Measurements from ENCODE around the gene PTPRE. TPM values are rescaled to one million over a fixed set of nuclear protein-coding genes. Genes with fewer than 3 reads are reported as not detected.

Gene PTPRE
- total RNA-seq, 1 experiment from 2014 or later: 1.5 TPM

DNA sequence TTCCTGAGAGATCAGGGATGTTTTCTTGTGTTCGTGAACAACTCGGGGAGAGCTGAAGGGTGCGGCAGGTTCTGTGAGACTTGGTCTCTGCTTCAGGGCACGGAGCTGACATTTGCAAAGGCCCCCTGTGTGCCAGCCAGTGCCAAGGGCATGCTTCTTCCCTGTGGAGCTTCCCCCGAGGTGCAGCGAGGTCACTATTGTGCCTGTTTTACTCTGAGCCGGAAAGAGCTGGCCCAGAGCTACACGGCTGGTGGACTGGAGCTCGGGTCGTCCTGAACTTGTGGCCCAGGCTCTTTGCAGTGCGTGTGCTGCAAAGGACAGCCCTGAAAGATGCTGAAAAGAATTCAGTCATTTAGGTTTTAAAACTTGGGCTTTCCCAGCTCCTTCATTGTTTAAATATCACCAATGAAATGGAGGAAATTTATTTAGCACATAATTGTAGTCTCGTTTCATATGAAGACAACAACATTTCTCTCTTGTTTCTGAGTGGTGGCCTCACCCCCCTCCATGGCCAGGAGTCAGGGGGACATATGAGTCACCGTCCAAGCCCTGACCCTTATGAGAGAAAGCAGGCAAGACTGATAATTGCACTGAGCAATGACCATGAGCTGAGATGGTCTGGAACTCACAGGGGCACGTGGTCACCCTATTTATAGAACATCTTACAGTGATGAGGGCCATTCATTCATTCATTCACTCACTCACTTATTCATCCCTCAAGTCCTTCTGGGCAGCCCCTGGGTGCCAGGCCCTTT lies 102.6 kb downstream of the PTPRE start:
- H3K36me3 ChIP-seq: no peaks in the 10 kb centered on the region
- H3K4me3 ChIP-seq: no peak overlapping the region
- H3K4me1 ChIP-seq (replicated peaks): peaks cover 14% of the 10 kb centered on the region
- H3K9me3 ChIP-seq (replicated peaks): no peaks in the 10 kb centered on the region
- H3K27me3 ChIP-seq (replicated peaks): no peaks in the 10 kb centered on the region
- no peak overlapping the region for H3K27ac ChIP-seq
- no peak for DNase-seq (ENCODE audit: low read depth in 1 of 2, low spot score in 2 of 2)

GRCh38 chr10:128011059-128011979 lies 104.4 kb downstream of the PTPRE start:
- Histone ChIP-seq H3K4me3 (no peak overlapping the region), H3K36me3 (no peaks in the 10 kb centered on the region), H3K4me1 (replicated peaks) (no peaks in the 10 kb centered on the region; the same call in 1 of the 2 replicates), H3K9me3 (replicated peaks) (no peaks in the 10 kb centered on the region), H3K27me3 (replicated peaks) (no peaks in the 10 kb centered on the region), H3K27ac (no peak overlapping the region)
- DNase-seq (ENCODE audit: low read depth in 1 of 2, low spot score in 2 of 2): peak; percentile 52 to 72

- Histone ChIP-seq H3K27ac (no peak overlapping the region), H3K9me3 (replicated peaks) (no peaks in the 10 kb centered on the region), H3K4me1 (replicated peaks) (no peaks in the 10 kb centered on the region), H3K4me3 (no peak overlapping the region), H3K27me3 (replicated peaks) (no peaks in the 10 kb centered on the region), H3K36me3 (no peaks in the 10 kb centered on the region)
- no peak for DNase-seq (ENCODE audit: low read depth in 1 of 2, low spot score in 2 of 2)
Measured at GRCh38 chr10:128013626-128014025, 106.7 kb downstream of the PTPRE start.

GRCh38 chr10:128014236-128014635 lies 107.3 kb downstream of the PTPRE start:
- Histone ChIP-seq H3K9me3 (replicated peaks) (no peaks in the 10 kb centered on the region), H3K4me3 (no peak overlapping the region), H3K27me3 (replicated peaks) (no peaks in the 10 kb centered on the region), H3K4me1 (replicated peaks) (no peaks in the 10 kb centered on the region), H3K36me3 (no peaks in the 10 kb centered on the region), H3K27ac (no peak overlapping the region)
- no peak for DNase-seq (ENCODE audit: low read depth in 1 of 2, low spot score in 2 of 2)

DNA sequence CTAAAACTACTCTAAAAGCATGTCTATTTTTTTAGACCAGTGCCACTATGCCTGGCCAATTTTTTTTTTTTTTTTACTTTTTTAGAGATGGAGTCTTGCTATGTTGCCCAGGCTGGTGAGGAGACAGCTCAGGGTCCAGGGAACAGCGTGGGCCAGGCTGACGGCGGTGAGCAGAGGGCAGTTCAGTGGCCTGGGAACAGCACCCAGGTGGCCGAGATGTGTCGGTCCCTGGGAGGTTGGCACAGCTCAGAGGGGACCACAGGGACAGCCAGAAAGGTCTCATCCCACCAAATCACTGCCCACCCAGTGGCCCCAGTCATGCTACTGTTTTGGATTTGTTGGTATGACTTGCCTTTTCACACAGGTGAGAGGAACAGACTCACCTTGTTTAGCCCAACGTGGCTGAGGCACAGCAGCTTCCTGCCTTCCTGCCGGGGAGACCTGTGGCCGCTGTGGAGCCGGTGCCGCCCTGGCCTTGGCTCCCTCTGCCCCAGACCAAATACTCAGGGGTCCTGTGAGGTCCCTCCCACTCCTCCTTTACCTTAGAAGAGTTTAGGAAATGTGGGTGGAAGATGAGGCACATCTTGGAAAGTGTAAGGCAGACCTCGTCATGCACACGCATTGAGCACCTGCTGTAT lies 109.6 kb downstream of the PTPRE start:
- H3K27me3 ChIP-seq (replicated peaks): no peaks in the 10 kb centered on the region
- no peak overlapping the region for H3K27ac ChIP-seq
- DNase-seq (ENCODE audit: low read depth in 1 of 2, low spot score in 2 of 2): no peak

DNA sequence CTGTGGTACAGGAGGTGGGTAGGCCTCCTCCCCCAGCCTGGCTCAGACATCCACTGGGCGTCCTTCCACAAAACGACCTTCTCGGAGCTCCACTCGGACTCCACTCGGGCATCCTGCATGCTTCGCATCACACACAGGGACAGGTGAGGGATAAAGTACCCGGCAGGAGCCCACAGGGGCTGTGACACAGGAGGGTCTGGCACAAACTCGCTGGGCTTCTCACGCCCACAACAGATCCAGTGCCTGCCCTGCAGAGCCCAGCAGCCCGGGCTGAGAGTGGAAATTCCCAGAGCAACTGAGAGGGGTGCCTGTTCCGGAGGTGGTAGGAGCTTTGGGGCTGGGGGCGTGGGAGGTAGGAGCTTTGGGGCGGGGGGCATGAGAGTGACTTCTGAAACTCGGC lies 110.9 kb downstream of the PTPRE start:
- Histone ChIP-seq H3K27ac (no peak overlapping the region), H3K27me3 (replicated peaks) (no peaks in the 10 kb centered on the region), H3K36me3 (no peaks in the 10 kb centered on the region), H3K4me1 (replicated peaks) (no peaks in the 10 kb centered on the region), H3K4me3 (no peak overlapping the region), H3K9me3 (replicated peaks) (no peaks in the 10 kb centered on the region)
- no peak for DNase-seq (ENCODE audit: low read depth in 1 of 2, low spot score in 2 of 2)

More for the DNA sequence above, 109.6 kb downstream of the PTPRE start:
- H3K4me3 ChIP-seq: no peak overlapping the region
- H3K4me1 ChIP-seq (replicated peaks): no peaks in the 10 kb centered on the region
- H3K9me3 ChIP-seq (replicated peaks): no peaks in the 10 kb centered on the region
- no peaks in the 10 kb centered on the region for H3K36me3 ChIP-seq

DNA sequence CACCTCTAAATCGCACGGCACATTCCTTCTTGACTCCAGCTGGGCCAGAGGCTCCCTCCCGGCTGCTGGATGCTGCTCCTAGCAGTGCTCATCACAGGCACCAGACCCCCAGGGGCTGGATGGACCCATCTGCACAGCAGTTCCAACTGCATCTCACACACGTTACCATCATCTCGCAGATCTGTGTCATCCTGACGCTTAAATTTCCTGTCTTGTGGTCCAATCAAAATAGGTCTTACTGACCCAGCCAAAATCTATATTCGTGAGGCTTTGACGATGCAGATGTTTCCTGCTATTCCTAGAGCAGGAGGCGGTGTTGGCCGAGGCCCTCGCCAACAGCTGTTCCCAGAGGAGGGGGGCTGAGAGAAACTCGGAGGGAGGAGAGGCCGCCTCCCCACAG lies 111.3 kb downstream of the PTPRE start:
- no peaks in the 10 kb centered on the region for H3K27me3 ChIP-seq (replicated peaks)
- H3K36me3 ChIP-seq: no peaks in the 10 kb centered on the region
- no peak overlapping the region for H3K27ac ChIP-seq
- no peaks in the 10 kb centered on the region for H3K4me1 ChIP-seq (replicated peaks)
- no peak for DNase-seq (ENCODE audit: low read depth in 1 of 2, low spot score in 2 of 2)
- H3K4me3 ChIP-seq: no peak overlapping the region
- H3K9me3 ChIP-seq (replicated peaks): no peaks in the 10 kb centered on the region

- no peak for DNase-seq (ENCODE audit: low read depth in 1 of 2, low spot score in 2 of 2)
- Histone ChIP-seq H3K27ac (no peak overlapping the region), H3K4me1 (replicated peaks) (no peaks in the 10 kb centered on the region), H3K9me3 (replicated peaks) (no peaks in the 10 kb centered on the region), H3K36me3 (no peaks in the 10 kb centered on the region), H3K27me3 (replicated peaks) (no peaks in the 10 kb centered on the region), H3K4me3 (no peak overlapping the region)
Measured at GRCh38 chr10:128018691-128019090, 111.8 kb downstream of the PTPRE start.

DNA sequence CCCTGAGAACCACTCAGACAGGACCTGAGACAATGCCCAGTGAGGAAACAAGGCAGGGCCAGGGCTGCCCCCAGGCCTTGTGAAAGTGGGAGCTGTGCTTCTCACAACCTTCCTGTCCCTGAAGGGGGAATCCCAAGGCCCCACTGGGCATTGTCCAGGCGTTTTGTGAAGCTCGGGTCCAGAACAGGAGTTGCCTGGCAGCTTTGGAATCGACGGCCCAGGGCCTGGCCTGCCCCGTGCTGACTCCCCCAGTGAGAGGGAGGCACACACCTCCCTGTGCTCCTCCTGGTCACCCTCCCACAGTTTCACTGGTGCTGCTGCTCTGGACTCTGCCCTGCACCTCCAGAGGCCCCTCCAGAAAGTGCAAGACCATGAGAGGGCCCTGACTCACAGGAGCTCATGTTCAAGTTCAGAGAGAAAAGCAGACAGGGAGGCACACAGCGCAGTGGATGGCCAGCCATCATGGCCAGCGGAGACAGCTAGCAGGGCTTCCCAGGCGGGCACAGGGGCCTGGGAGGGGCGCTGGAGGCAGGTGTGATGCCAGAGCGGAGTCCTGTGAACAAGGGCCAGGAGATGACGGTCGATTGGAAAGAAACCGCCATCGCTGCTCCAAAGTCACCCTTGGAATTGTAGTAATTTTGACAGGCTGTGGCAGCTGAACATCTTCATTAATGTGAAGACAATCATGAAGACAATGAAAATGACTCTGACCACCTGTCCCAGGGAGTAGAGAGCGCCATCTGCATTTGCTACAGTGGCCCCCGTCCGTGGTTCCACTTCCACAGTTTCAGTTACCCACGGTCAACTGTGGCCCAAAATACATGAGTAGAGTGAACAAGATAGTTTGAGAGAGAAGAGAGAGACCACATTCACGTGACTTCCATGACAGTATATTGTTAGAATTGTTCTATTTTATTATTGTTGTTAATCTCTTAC lies 115.6 kb downstream of the PTPRE start:
- no peaks in the 10 kb centered on the region for H3K36me3 ChIP-seq
- DNase-seq (ENCODE audit: low read depth in 1 of 2, low spot score in 2 of 2): no peak
- H3K9me3 ChIP-seq (replicated peaks): no peaks in the 10 kb centered on the region
- no peak overlapping the region for H3K27ac ChIP-seq
- no peaks in the 10 kb centered on the region for H3K27me3 ChIP-seq (replicated peaks)
- no peaks in the 10 kb centered on the region for H3K4me1 ChIP-seq (replicated peaks)
- no peak overlapping the region for H3K4me3 ChIP-seq

DNA sequence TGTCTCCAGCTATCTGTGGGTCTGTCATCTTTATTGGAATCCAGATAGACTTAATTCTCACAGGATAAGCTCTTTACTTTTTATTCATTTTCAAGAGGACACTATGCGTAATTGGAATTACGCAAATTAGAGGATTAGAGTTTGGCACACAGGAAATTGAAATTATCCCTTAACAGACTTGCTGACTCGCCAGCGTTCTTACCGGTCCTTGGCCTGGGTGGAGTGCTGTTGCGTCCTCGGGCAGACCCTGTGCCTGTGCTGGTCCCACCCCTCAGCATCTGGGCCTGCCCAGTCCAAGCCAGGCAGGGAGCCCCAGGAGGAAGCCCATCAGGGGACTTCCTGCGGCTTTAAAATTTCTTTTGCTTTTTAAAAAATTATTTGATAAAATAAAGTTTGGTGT lies 117.5 kb downstream of the PTPRE start:
- Histone ChIP-seq H3K27ac (no peak overlapping the region), H3K4me1 (replicated peaks) (no peaks in the 10 kb centered on the region), H3K4me3 (no peak overlapping the region), H3K36me3 (no peaks in the 10 kb centered on the region), H3K9me3 (replicated peaks) (no peaks in the 10 kb centered on the region), H3K27me3 (replicated peaks) (no peaks in the 10 kb centered on the region)
- DNase-seq (ENCODE audit: low read depth in 1 of 2, low spot score in 2 of 2): no peak

DNA sequence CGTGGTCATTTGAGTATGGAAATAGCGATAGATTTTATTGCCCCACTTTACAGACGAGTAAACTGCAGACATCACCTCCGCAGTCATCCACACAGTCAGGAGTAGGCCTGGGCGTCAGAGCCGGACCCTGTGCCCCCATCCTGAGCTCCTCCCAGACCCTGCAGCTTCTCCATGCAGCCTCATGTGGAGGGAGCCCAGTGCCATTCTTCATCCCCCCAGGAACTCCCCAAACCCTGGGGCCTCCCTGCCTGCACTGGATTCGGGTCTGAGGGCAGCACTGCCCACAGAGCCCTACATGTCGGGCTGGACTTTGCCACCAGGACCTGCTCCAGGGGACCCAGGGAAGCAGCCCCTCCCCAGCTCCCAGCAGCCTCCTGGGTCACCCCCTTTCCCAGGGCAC lies 118.5 kb downstream of the PTPRE start:
- no peak overlapping the region for H3K4me3 ChIP-seq
- no peaks in the 10 kb centered on the region for H3K36me3 ChIP-seq
- H3K27me3 ChIP-seq (replicated peaks): no peaks in the 10 kb centered on the region
- H3K4me1 ChIP-seq (replicated peaks): no peaks in the 10 kb centered on the region
- no peak overlapping the region for H3K27ac ChIP-seq
- DNase-seq (ENCODE audit: low read depth in 1 of 2, low spot score in 2 of 2): no peak
- no peaks in the 10 kb centered on the region for H3K9me3 ChIP-seq (replicated peaks)

- Histone ChIP-seq H3K4me3 (no peak overlapping the region), H3K27ac (no peak overlapping the region)
Measured at GRCh38 chr10:128025951-128026350, 119.0 kb downstream of the PTPRE start.

GRCh38 chr10:128026615-128027300 lies 119.9 kb downstream of the PTPRE start:
- H3K27ac ChIP-seq: no peak overlapping the region
- no peaks in the 10 kb centered on the region for H3K36me3 ChIP-seq
- no peak for DNase-seq (ENCODE audit: low read depth in 1 of 2, low spot score in 2 of 2)
- H3K4me1 ChIP-seq (replicated peaks): no peaks in the 10 kb centered on the region
- H3K4me3 ChIP-seq: no peak overlapping the region
- H3K27me3 ChIP-seq (replicated peaks): no peaks in the 10 kb centered on the region
- no peaks in the 10 kb centered on the region for H3K9me3 ChIP-seq (replicated peaks)

More at GRCh38 chr10:128025951-128026350, 119.0 kb downstream of the PTPRE start:
- no peaks in the 10 kb centered on the region for H3K9me3 ChIP-seq (replicated peaks)
- no peaks in the 10 kb centered on the region for H3K4me1 ChIP-seq (replicated peaks)
- DNase-seq (ENCODE audit: low read depth in 1 of 2, low spot score in 2 of 2): no peak
- no peaks in the 10 kb centered on the region for H3K36me3 ChIP-seq
- H3K27me3 ChIP-seq (replicated peaks): no peaks in the 10 kb centered on the region
